Measurements from ENCODE around the gene SEMA3D.

DNA sequence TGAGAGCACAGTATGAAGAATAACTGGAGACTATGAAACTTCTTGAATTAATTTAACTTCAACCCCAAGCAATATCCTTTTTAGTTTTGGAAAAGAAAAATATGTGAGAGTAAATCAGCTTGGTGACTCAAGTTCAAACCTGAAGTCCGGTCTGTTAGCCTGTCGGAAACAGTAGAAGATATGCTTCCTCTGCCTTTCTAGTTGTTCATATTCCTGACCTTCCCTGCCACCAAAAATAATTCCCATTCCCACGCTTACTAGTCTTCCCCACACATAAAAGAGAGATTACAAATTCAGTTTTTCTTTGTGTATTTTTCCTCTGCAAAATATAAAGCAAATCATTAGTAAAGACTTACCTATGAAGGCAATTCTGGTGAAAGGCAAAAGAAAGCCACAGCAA lies 3.6 kb downstream of the SEMA3D start:
- TF ChIP-seq, protein P1, sequence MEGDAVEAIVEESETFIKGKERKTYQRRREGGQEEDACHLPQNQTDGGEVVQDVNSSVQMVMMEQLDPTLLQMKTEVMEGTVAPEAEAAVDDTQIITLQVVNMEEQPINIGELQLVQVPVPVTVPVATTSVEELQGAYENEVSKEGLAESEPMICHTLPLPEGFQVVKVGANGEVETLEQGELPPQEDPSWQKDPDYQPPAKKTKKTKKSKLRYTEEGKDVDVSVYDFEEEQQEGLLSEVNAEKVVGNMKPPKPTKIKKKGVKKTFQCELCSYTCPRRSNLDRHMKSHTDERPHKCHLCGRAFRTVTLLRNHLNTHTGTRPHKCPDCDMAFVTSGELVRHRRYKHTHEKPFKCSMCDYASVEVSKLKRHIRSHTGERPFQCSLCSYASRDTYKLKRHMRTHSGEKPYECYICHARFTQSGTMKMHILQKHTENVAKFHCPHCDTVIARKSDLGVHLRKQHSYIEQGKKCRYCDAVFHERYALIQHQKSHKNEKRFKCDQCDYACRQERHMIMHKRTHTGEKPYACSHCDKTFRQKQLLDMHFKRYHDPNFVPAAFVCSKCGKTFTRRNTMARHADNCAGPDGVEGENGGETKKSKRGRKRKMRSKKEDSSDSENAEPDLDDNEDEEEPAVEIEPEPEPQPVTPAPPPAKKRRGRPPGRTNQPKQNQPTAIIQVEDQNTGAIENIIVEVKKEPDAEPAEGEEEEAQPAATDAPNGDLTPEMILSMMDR (IDR thresholded peaks at IDR 0.05): no peak
- no peak for TF ChIP-seq POLR2A (IDR thresholded peaks at IDR 0.05)
- no peak for TF ChIP-seq POLR2AphosphoS5 (IDR thresholded peaks at IDR 0.05)

All from prostate gland (tissue), 2 donors.